B cell (primary cell): ENCODE measurements around the gene VAC14. TPM values are rescaled to one million over a fixed set of nuclear protein-coding genes. Genes with fewer than 3 reads are reported as not detected.
A peak's percentile ranks its signal among the peaks of the same experiment; 100 is the strongest.

Source experiments
- ATAC-seq: fragments of 200-7000 bp; cut with Tn5 transposase; one replicate; pipeline ENCODE4 v1.10.0; 2021; ENCODE audit warnings: low read depth, mild to moderate bottlenecking, moderate number of reproducible peaks, moderate library complexity
- CTCF ChIA-PET: fragments of 350-600 bp; sonication (Branson Sonifier 250); formaldehyde crosslinking; loops from one replicate; lab custom pipeline; 2021; ENCODE audit warnings: antibody characterized with exemption, inconsistent platforms; lab: Charles Lee
- POLR2A ChIA-PET: fragments of 350-600 bp; sonication (Branson Sonifier 250); formaldehyde crosslinking; loops from one replicate; lab custom pipeline; 2021; ENCODE audit warnings: antibody characterized with exemption; lab: Charles Lee
- DNase-seq: peaks from one replicate; pipeline ENCODE4 v3.0.0; 2013
- H2AFZ ChIP-seq: 2 replicates; pipeline ENCODE4 v1.6.1; 2012; ENCODE audit warnings: mild to moderate bottlenecking, low read depth, low read length; ENCODE audit not compliant: insufficient read depth, poor library complexity, severe bottlenecking
- H3K27ac ChIP-seq, 2 donors: 1 replicate in 1 of 2; 2 replicates in 1 of 2; pipeline ENCODE4 v1.5.1; 2012 to 2013; ENCODE audit warnings: low read length in 2 of 2, mild to moderate bottlenecking in 2 of 2, moderate library complexity in 1 of 2
- H3K27me3 ChIP-seq, 4 experiments: fragments of 200-600 bp in 1 of 4; sonication (generic) in 1 of 4; replicated peaks in 1 of 4; 1 replicate in 2 of 4; 2 replicates in 2 of 4; pipeline versions ENCODE4 v1.6.1 to v1.7.0; 2013 to 2016; ENCODE audit warnings: low read length in 3 of 4, mild to moderate bottlenecking in 2 of 4, mixed read lengths in 1 of 4, moderate library complexity in 1 of 4; ENCODE audit not compliant: insufficient read depth in 4 of 4, control insufficient read depth in 3 of 4; ENCODE audit errors: control extremely low read depth in 1 of 4
- H3K36me3 ChIP-seq, 2 experiments: replicated peaks in 1 of 2; 1 replicate in 1 of 2; 2 replicates in 1 of 2; pipeline versions ENCODE4 v1.6.1 to v1.7.1; 2013; ENCODE audit warnings: low read length in 1 of 2; ENCODE audit not compliant: insufficient read depth in 2 of 2, control insufficient read depth in 1 of 2; ENCODE audit errors: control extremely low read depth in 1 of 2, extremely low read depth in 1 of 2
- H3K4me1 ChIP-seq, 2 donors: fragments of 200-600 bp in 1 of 2; sonication (generic) in 1 of 2; 1 replicate in 1 of 2; 2 replicates in 1 of 2; pipeline versions ENCODE4 v1.5.1 to v1.6.1; 2013 to 2017; ENCODE audit warnings: low read length in 2 of 2; ENCODE audit not compliant: control insufficient read depth in 2 of 2, insufficient read depth in 2 of 2
- H3K4me2 ChIP-seq: replicated peaks from 2 replicates; pipeline ENCODE3; 2012; ENCODE audit warnings: mild to moderate bottlenecking, low read depth, low read length; ENCODE audit not compliant: poor library complexity, severe bottlenecking
- H3K4me3 ChIP-seq, 5 experiments: fragments of 200-600 bp in 1 of 5; sonication (generic) in 1 of 5; 1 replicate in 3 of 5; 2 replicates in 2 of 5; pipeline versions ENCODE4 v1.5.1 to v1.7.0; 2011 to 2016; ENCODE audit warnings: low read length in 4 of 5, mild to moderate bottlenecking in 4 of 5, low read depth in 2 of 5, control low read depth in 1 of 5, moderate library complexity in 1 of 5; ENCODE audit not compliant: insufficient read depth in 1 of 5; ENCODE audit errors: control extremely low read depth in 1 of 5, extremely low read depth in 1 of 5
- H3K79me2 ChIP-seq: fragments of 200-600 bp; sonication (generic); one replicate; pipeline ENCODE4 v1.6.0; 2016; ENCODE audit warnings: low read length; ENCODE audit not compliant: control insufficient read depth, insufficient read depth
- H3K9ac ChIP-seq: fragments of 200-600 bp; sonication (generic); 2 replicates; pipeline ENCODE4 v1.6.1; 2017; ENCODE audit warnings: mild to moderate bottlenecking, low read length, moderate library complexity
- H3K9me3 ChIP-seq, 3 donors: one replicate each; pipeline versions ENCODE4 v1.6.1 to v1.7.1; 2013; ENCODE audit warnings: low read length in 2 of 3; ENCODE audit not compliant: control insufficient read depth in 2 of 3, insufficient read depth in 1 of 3; ENCODE audit errors: control extremely low read depth in 1 of 3
- H4K20me1 ChIP-seq: 2 replicates; pipeline ENCODE4 v1.6.0; 2012; ENCODE audit warnings: mild to moderate bottlenecking, low read length; ENCODE audit not compliant: insufficient read depth, control insufficient read depth, poor library complexity, severe bottlenecking
- H3K27ac Mint-ChIP-seq: one replicate; pipeline ENCODE4 v1.8.0; 2021; ENCODE audit warnings: mixed read lengths
- H3K27me3 Mint-ChIP-seq: one replicate; pipeline ENCODE4 v1.8.0; 2021; ENCODE audit warnings: mixed read lengths
- H3K4me1 Mint-ChIP-seq: one replicate; pipeline ENCODE4 v1.8.0; 2021; ENCODE audit warnings: mixed read lengths
- H3K4me3 Mint-ChIP-seq: one replicate; pipeline ENCODE4 v1.8.0; 2021; ENCODE audit warnings: mixed read lengths
- H3K9me3 Mint-ChIP-seq: one replicate; pipeline ENCODE4 v1.8.0; 2022; ENCODE audit warnings: mixed read lengths; ENCODE audit not compliant: insufficient read depth
- EZH2 ChIP-seq: IDR thresholded peaks from 2 replicates; pipeline ENCODE4 v1.6.1; 2012; ENCODE audit warnings: borderline replicate concordance, low read depth, mild to moderate bottlenecking, moderate library complexity, low read length; ENCODE audit not compliant: insufficient read depth, poor library complexity, severe bottlenecking
- WGBS: methylation state at CpG from one replicate; pipeline ENCODE4 v1.1.5; 2013; ENCODE audit warnings: missing lambda C conversion rate; ENCODE audit not compliant: insufficient coverage; 5-methylcytosine and 5-hydroxymethylcytosine counted together
- intact Hi-C: fragments of 100-400 bp; cut with micrococcal nuclease; formaldehyde crosslinking; loops from one replicate; pipeline ENCODE4 v1.10.0; 2022
- polyA plus RNA-seq: library from polyadenylated mRNA; depleted of rRNA; stranded (reverse); fragments of >200 nt; gene quantifications from 2 replicates; pipeline ENCODE4 v1.2.3, GENCODE V29; 2012
- total RNA-seq, 2 donors: library from RNA; stranded (reverse); fragments of 120-200 nt in 1 of 2; gene quantifications; 1 replicate in 1 of 2; 2 replicates in 1 of 2; pipeline versions ENCODE4 v1.2.3 to v1.2.4, GENCODE V29; 2013 to 2022
- TF ChIP-seq, protein P1 (sequence below): fragments of 200-600 bp; IDR thresholded peaks from one replicate; pipeline ENCODE4 v1.8.0; 2022; ENCODE audit warnings: antibody characterized with exemption, mild to moderate bottlenecking

The VAC14 gene
- total and polyA plus RNA-seq, 2 donors (not counting 1 experiment from before 2014, with no cell fraction given) = 42.6 to 64.7 TPM

DNA sequence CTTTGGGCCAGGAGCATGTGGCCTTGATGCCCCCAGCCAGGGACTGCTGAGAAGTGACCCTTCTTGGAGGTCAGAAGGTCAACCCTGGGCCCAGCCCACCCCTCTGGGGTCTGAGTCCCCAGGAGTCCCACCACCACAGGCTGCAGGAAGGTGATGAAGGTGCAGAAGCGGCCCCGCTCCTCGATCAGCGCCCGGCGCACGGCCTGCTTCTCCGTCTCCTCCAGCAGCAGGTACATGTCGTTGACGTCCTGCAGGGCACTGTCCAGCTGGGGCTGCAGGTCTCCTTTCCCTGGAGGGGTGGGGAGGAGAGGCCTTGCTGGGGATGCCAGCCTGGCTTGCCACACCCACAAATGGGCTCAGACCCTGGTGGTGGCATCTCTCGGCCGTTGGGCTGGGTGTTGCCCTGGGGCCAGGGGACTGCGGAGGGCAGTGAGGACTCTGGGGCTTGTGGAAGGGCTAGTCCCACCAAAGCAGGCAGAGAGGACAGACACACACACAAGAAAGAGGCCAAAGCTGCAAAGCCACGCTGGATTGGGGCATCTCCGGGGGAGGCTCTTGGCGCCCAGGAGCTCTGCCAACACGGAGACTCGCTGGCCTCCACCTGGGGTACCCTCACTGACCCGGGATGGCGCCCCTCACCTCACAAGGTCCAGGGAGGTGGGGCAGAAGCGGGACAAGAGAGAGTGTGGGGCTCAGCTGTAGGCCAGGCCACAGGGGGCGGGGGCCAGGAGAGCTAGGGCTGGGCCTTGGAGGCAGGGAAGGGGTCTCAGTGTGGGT, 122.6 kb downstream of the VAC14 start:
- Histone ChIP-seq H3K27me3 (peaks cover 0 to 9% (median 0%) of the 10 kb centered on the region in 4 experiments), H3K9ac (no peak overlapping the region), H3K36me3 (no peaks in the 10 kb centered on the region), H3K9me3 (no peaks in the 10 kb centered on the region), H3K79me2 (no peaks in the 10 kb centered on the region), H3K4me1 (no peaks in the 10 kb centered on the region), H3K4me3 (no peak overlapping the region), H4K20me1 (no peaks in the 10 kb centered on the region), H3K4me2 (no peak overlapping the region), H2AFZ (no peak overlapping the region), H3K27ac (no peak overlapping the region)
- H3K27me3 Mint-ChIP-seq = no peaks in the 10 kb centered on the region
- H3K4me3 Mint-ChIP-seq = no peak overlapping the region
- H3K4me1 Mint-ChIP-seq = no peaks in the 10 kb centered on the region
- no peak for ATAC-seq
- WGBS = 94% methylated on average over 22 of the region's 22 CpGs
- intact Hi-C loops = no loop called here
- no peak for TF ChIP-seq EZH2
- TF ChIP-seq, protein P1, sequence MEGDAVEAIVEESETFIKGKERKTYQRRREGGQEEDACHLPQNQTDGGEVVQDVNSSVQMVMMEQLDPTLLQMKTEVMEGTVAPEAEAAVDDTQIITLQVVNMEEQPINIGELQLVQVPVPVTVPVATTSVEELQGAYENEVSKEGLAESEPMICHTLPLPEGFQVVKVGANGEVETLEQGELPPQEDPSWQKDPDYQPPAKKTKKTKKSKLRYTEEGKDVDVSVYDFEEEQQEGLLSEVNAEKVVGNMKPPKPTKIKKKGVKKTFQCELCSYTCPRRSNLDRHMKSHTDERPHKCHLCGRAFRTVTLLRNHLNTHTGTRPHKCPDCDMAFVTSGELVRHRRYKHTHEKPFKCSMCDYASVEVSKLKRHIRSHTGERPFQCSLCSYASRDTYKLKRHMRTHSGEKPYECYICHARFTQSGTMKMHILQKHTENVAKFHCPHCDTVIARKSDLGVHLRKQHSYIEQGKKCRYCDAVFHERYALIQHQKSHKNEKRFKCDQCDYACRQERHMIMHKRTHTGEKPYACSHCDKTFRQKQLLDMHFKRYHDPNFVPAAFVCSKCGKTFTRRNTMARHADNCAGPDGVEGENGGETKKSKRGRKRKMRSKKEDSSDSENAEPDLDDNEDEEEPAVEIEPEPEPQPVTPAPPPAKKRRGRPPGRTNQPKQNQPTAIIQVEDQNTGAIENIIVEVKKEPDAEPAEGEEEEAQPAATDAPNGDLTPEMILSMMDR = no peak
- no peak for DNase-seq
- ChIA-PET POLR2A (no interaction called here), CTCF (no interaction called here)
- peak overlapping the region; percentile 26 for H3K27ac Mint-ChIP-seq
- no peaks in the 10 kb centered on the region for H3K9me3 Mint-ChIP-seq

DNA sequence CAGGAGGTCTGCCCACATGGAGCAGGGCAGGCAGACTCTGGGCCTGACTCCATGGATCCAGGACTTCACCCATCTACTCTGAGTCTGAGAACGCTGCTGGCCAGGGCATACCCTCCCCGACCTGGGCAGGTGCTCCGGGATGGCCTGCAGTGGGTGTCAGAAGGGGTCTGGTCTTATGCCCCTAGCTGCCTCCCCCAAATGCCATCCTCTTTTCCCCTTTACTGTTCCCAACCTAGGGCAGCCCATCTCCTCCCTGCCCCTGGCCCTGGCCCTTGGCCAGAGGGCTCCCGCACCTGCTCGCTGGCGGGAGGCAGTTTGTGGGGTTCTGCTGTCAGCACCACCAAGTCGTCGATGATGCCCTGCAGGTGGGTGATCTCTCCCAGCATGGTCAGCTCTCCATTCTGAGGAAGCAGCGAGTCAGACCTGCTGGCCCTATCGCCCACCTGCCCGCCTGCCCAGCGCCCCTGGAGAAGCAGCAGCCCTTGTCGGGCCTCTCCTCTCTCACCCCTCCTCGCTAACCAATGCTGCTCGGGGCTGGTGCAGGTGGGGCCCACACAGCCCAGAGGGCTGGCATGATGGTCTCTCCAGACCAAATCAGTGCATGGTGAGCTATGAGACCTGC, 123.3 kb downstream of the VAC14 start:
- Mint-ChIP-seq H3K9me3 (no peaks in the 10 kb centered on the region), H3K27me3 (no peaks in the 10 kb centered on the region), H3K27ac (no peak overlapping the region), H3K4me3 (no peak overlapping the region), H3K4me1 (no peaks in the 10 kb centered on the region)
- 96% methylated on average over 15 of the region's 15 CpGs for WGBS
- no peaks in the 10 kb centered on the region for H3K9me3 ChIP-seq
- TF ChIP-seq EZH2 = no peak
- TF ChIP-seq, protein P1 = no peak
- H3K4me1 ChIP-seq = no peaks in the 10 kb centered on the region
- no peak overlapping the region for H3K9ac ChIP-seq
- DNase-seq = no peak
- H4K20me1 ChIP-seq = no peaks in the 10 kb centered on the region
- no peak overlapping the region for H3K4me2 ChIP-seq
- H3K4me3 ChIP-seq = no peak overlapping the region
- no peak for ATAC-seq
- intact Hi-C loops = no loop called here
- peaks cover 0 to 2% (median 0%) of the 10 kb centered on the region in 4 experiments for H3K27me3 ChIP-seq
- no peak overlapping the region for H3K27ac ChIP-seq
- no peaks in the 10 kb centered on the region for H3K79me2 ChIP-seq
- H3K36me3 ChIP-seq = no peaks in the 10 kb centered on the region
- H2AFZ ChIP-seq = no peak overlapping the region
- ChIA-PET CTCF (no interaction called here), POLR2A (no interaction called here)
